GM13977 (cell line): Measurements from ENCODE around the gene ANKRD39.

Experiments
- DNase-seq: peaks from one replicate; pipeline ENCODE4 v3.0.0; 2012; ENCODE audit warnings: low spot score
- CTCF ChIP-seq: IDR thresholded peaks from 2 replicates; pipeline ENCODE4 v1.5.1; 2012; ENCODE audit warnings: mild to moderate bottlenecking, control low read depth; ENCODE audit not compliant: insufficient read depth; ENCODE audit errors: extremely low read depth, missing control alignments
- in situ Hi-C: fragments of 300-500 bp; cut with MboI; formaldehyde crosslinking; loops from one replicate; pipeline ENCODE4 v1.12.0; 2022; ENCODE audit warnings: low sequenced_read_pairs, low pct_unique_long_range_greater_than_20kb, mixed read lengths, inconsistent platforms; ENCODE audit not compliant: unreplicated experiment

Gene ANKRD39

DNA sequence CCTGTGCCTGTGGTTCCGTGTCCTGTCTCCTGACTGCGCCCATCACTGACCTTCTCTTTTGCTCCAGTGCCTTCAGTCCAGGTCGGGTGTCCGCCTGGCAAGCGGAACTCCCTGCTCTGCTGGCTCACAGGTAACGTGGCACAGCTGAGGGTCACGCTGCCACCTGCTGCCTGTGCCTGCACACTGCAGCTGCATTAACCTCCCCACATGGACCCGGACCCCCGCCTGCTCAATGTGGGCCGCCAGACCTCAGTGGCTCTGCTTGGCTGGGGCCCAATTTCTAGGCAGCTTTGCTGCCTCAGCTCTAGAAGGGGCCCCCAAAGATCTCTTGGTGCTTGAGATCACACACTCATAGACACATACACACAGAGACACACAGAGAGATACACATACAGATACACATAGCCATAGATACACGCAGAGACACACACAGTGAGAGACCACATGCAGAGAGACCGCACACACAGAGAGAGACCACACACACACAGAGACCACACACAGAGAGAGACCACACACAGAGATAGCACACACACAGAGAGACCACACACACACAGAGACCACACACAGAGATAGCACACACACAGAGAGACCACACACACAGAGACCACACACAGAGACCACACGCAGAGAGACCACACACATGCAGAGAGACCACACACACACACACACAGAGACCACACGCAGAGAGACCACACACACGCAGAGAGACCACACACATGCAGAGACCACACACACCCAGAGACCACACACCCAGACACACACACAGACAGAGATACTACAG, 56.6 kb downstream of the ANKRD39 start:
- peak; percentile 91 for DNase-seq
- peak; percentile 99 for TF ChIP-seq CTCF
- in situ Hi-C loops: no loop called here

GRCh38 chr2:96800061-96801004, 57.5 kb downstream of the ANKRD39 start:
- no peak for DNase-seq
- in situ Hi-C loops: no loop called here
- no peak for TF ChIP-seq CTCF

- no peak for TF ChIP-seq CTCF
- DNase-seq: no peak
- in situ Hi-C loops: no loop called here
Observed at GRCh38 chr2:96799623-96799935, 58.2 kb downstream of the ANKRD39 start.

GRCh38 chr2:96798733-96799622, 58.8 kb downstream of the ANKRD39 start:
- no peak for DNase-seq
- in situ Hi-C loops: no loop called here
- no peak for TF ChIP-seq CTCF
